Right cardiac atrium (tissue), 5 donors: ENCODE results near the gene ANKS1A. TPM values are rescaled to one million over a fixed set of nuclear protein-coding genes. Genes with fewer than 3 reads are reported as not detected.

ENCODE experiments used
- ATAC-seq, 2 donors: fragments of 200-7000 bp; cut with Tn5 transposase; one replicate each; pipeline versions ENCODE4 v1.8.0 to v1.9.1; 2020; ENCODE audit warnings: moderate library complexity in 2 of 2, mild to moderate bottlenecking in 1 of 2
- DNase-seq, 3 donors: peaks; one replicate each; pipeline ENCODE4 v3.0.0-alpha.2; 2020
- H3K27ac ChIP-seq: one replicate; pipeline ENCODE4 v1.5.1; 2013; ENCODE audit warnings: mild to moderate bottlenecking, low read length, control low read depth, moderate library complexity
- H3K27me3 ChIP-seq: one replicate; pipeline ENCODE4 v1.6.1; 2013; ENCODE audit not compliant: control insufficient read depth, insufficient read depth
- H3K4me1 ChIP-seq: one replicate; pipeline ENCODE4 v1.6.1; 2013; ENCODE audit warnings: low read length; ENCODE audit not compliant: control insufficient read depth, insufficient read depth
- H3K4me3 ChIP-seq: one replicate; pipeline ENCODE4 v1.5.1; 2013; ENCODE audit warnings: low read length, control low read depth
- H3K9me3 ChIP-seq: one replicate; pipeline ENCODE4 v1.6.1; 2013; ENCODE audit warnings: low read length; ENCODE audit not compliant: control insufficient read depth
- WGBS: extraction: QIAGEN DNeasy Blood & Tissue Kit; methylation state at CpG from one replicate; pipeline ENCODE4 v1.1.7; 2013; 5-methylcytosine and 5-hydroxymethylcytosine counted together
- intact Hi-C, 4 donors: fragments of 100-400 bp; cut with DNase I; formaldehyde crosslinking; loops; one replicate each; pipeline versions ENCODE4 v1.11.0 to v1.14.0; 2022 to 2023
- polyA plus RNA-seq: library from polyadenylated mRNA; stranded (reverse); fragments of 200-250 nt; gene quantifications from one replicate; pipeline ENCODE4 v1.2.3, GENCODE V29; 2013
- total RNA-seq, 4 donors: library from RNA; stranded (reverse); fragmentation: NEBNext Ultra II Directional; extraction: Animal tissue kit (Norgen Biotek cat#: 25700); gene quantifications; one replicate each; pipeline ENCODE4 v1.2.1, GENCODE V29; 2021
- donor health status: healthy with polysubstance abuse.
- donor health status: DM: no; HTN: yes; CAD: no.
- donor health status: DM: no; HTN: no; CAD: no.
- donor health status: DM: no; HTN: yes; CAD: no; lungs with severe emphysema.
- donor health status: DM: yes; HTN: yes; CAD: no.

Gene ANKS1A
- total and polyA plus RNA-seq, 5 donors, result 11.5 to 28.5 (median 27.1) TPM

GRCh38 chr6:35057449-35058357 is 168.6 kb downstream of the ANKS1A start:
- Histone ChIP-seq H3K4me1 (peaks cover 19% of the 10 kb centered on the region), H3K27ac (peak overlapping the region; percentile 75), H3K4me3 (no peak overlapping the region), H3K27me3 (no peaks in the 10 kb centered on the region), H3K9me3 (no peaks in the 10 kb centered on the region)
- intact Hi-C loops, result no loop called here
- DNase-seq (no peak), ATAC-seq (peak; percentile 19 to 35)
- WGBS, result 44% methylated on average over 17 of the region's 17 CpGs

GRCh38 chr6:35058358-35058675 is 169.3 kb downstream of the ANKS1A start:
- ATAC-seq, result no peak
- Histone ChIP-seq H3K9me3 (no peaks in the 10 kb centered on the region), H3K4me1 (peaks cover 18% of the 10 kb centered on the region), H3K27me3 (no peaks in the 10 kb centered on the region), H3K4me3 (no peak overlapping the region), H3K27ac (peak overlapping the region; percentile 75)
- DNase-seq, result no peak
- intact Hi-C loops, result no loop called here
- 83% methylated on average over 10 of the region's 10 CpGs for WGBS

- no peak overlapping the region for H3K4me3 ChIP-seq
- peaks cover 22% of the 10 kb centered on the region for H3K4me1 ChIP-seq
- no peak overlapping the region for H3K27ac ChIP-seq
- no peaks in the 10 kb centered on the region for H3K27me3 ChIP-seq
- WGBS, result 85% methylated on average over 21 of the region's 21 CpGs
- DNase-seq (no peak), ATAC-seq (no peak)
- H3K9me3 ChIP-seq, result no peaks in the 10 kb centered on the region
- intact Hi-C loops, result no loop called here
Observed at GRCh38 chr6:35058865-35059522, 169.9 kb downstream of the ANKS1A start.

GRCh38 chr6:35059596-35060345 is 170.7 kb downstream of the ANKS1A start:
- no peak overlapping the region for H3K27ac ChIP-seq
- intact Hi-C loops, result no loop called here
- 88% methylated on average over 21 of the region's 21 CpGs for WGBS
- DNase-seq, result no peak
- no peaks in the 10 kb centered on the region for H3K9me3 ChIP-seq
- H3K4me1 ChIP-seq, result peaks cover 28% of the 10 kb centered on the region
- no peak overlapping the region for H3K4me3 ChIP-seq
- ATAC-seq, result no peak
- H3K27me3 ChIP-seq, result no peaks in the 10 kb centered on the region

GRCh38 chr6:35061102-35061615 is 172.1 kb downstream of the ANKS1A start:
- Histone ChIP-seq H3K4me3 (no peak overlapping the region), H3K9me3 (no peaks in the 10 kb centered on the region), H3K27me3 (no peaks in the 10 kb centered on the region), H3K4me1 (peaks cover 23% of the 10 kb centered on the region), H3K27ac (no peak overlapping the region)
- DNase-seq, result no peak
- intact Hi-C loops, result no loop called here
- WGBS, result 95% methylated on average over 9 of the region's 9 CpGs
- no peak for ATAC-seq

GRCh38 chr6:35061651-35062410 is 172.8 kb downstream of the ANKS1A start:
- intact Hi-C loops, result no loop called here
- Histone ChIP-seq H3K4me3 (no peak overlapping the region), H3K9me3 (no peaks in the 10 kb centered on the region), H3K27me3 (no peaks in the 10 kb centered on the region), H3K27ac (no peak overlapping the region), H3K4me1 (peaks cover 25% of the 10 kb centered on the region)
- ATAC-seq, result no peak
- 91% methylated on average over 16 of the region's 16 CpGs for WGBS
- peak in 1 of 3 donors; percentile 22 for DNase-seq

- ATAC-seq, result no peak
- intact Hi-C loops, result no loop called here
- peaks cover 17% of the 10 kb centered on the region for H3K4me1 ChIP-seq
- no peaks in the 10 kb centered on the region for H3K27me3 ChIP-seq
- H3K27ac ChIP-seq, result no peak overlapping the region
- 74% methylated on average over 14 of the region's 14 CpGs for whole genome bisulfite sequencing
- peak in 1 of 3 donors; percentile 41 for DNase-seq
- H3K9me3 ChIP-seq, result no peaks in the 10 kb centered on the region
- no peak overlapping the region for H3K4me3 ChIP-seq
Observed at GRCh38 chr6:35062676-35063574, 173.9 kb downstream of the ANKS1A start.

- ATAC-seq, result peak in 1 of 2 donors; percentile 6
Observed at GRCh38 chr6:35063701-35064280, 174.7 kb downstream of the ANKS1A start.

GRCh38 chr6:35064290-35064689 is 175.2 kb downstream of the ANKS1A start:
- Histone ChIP-seq H3K4me1 (peaks cover 15% of the 10 kb centered on the region), H3K9me3 (no peaks in the 10 kb centered on the region), H3K27ac (peak overlapping the region; percentile 68), H3K27me3 (no peaks in the 10 kb centered on the region), H3K4me3 (no peak overlapping the region)
- peak; percentile 26 to 54 for ATAC-seq
- 38% methylated on average over 8 of the region's 8 CpGs for WGBS
- intact Hi-C loops, result no loop called here
- DNase-seq, result peak in 2 of 3 donors; percentile 58 to 61

More at GRCh38 chr6:35063701-35064280, 174.7 kb downstream of the ANKS1A start:
- no peaks in the 10 kb centered on the region for H3K27me3 ChIP-seq
- H3K27ac ChIP-seq, result peak overlapping the region; percentile 68
- peaks cover 15% of the 10 kb centered on the region for H3K4me1 ChIP-seq
- H3K9me3 ChIP-seq, result no peaks in the 10 kb centered on the region
- peak in 2 of 3 donors; percentile 38 to 42 for DNase-seq
- intact Hi-C loops, result no loop called here
- no peak overlapping the region for H3K4me3 ChIP-seq
- 52% methylated on average over 11 of the region's 11 CpGs for WGBS
